C4-2B (cell line): ENCODE measurements around the gene LRRTM3.

Source experiments
- ZFX ChIP-seq: fragments of 450-650 bp; IDR thresholded peaks from 2 replicates; pipeline ENCODE4 v1.6.1; 2017
- TF ChIP-seq, protein P1 (sequence below): fragments of 450-650 bp; conservative IDR thresholded peaks from 2 replicates; pipeline ENCODE4 v1.5.1; 2017; ENCODE audit warnings: mild to moderate bottlenecking

DNA sequence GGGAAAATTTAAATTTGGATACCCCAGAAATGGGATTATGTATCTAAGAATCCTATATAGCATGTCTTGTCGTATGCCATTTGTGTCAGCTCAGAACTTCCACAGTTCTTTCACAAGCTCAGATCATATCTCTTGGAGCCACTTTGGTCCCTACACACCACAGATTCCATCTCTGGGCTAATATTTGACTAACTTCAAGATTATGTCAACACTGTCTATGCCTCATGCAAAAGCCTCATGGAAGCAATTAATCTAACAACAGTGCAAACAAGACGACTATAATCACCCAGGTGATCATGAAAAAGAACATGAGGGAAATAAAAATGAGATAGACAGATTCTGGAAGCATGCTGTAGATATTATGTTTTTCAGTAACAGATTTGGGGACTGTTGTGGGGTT is 189.1 kb downstream of the LRRTM3 start:
- TF ChIP-seq, protein P1, sequence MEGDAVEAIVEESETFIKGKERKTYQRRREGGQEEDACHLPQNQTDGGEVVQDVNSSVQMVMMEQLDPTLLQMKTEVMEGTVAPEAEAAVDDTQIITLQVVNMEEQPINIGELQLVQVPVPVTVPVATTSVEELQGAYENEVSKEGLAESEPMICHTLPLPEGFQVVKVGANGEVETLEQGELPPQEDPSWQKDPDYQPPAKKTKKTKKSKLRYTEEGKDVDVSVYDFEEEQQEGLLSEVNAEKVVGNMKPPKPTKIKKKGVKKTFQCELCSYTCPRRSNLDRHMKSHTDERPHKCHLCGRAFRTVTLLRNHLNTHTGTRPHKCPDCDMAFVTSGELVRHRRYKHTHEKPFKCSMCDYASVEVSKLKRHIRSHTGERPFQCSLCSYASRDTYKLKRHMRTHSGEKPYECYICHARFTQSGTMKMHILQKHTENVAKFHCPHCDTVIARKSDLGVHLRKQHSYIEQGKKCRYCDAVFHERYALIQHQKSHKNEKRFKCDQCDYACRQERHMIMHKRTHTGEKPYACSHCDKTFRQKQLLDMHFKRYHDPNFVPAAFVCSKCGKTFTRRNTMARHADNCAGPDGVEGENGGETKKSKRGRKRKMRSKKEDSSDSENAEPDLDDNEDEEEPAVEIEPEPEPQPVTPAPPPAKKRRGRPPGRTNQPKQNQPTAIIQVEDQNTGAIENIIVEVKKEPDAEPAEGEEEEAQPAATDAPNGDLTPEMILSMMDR = no peak
- no peak for TF ChIP-seq ZFX
